Raji (cell line): ENCODE data around the gene NUTF2.

Experiments
- POLR2A ChIP-seq: IDR thresholded peaks from 2 replicates; pipeline ENCODE4 v1.6.1; 2011; ENCODE audit warnings: low read depth, low read length, control low read depth; ENCODE audit not compliant: insufficient read depth

NUTF2 gene

DNA sequence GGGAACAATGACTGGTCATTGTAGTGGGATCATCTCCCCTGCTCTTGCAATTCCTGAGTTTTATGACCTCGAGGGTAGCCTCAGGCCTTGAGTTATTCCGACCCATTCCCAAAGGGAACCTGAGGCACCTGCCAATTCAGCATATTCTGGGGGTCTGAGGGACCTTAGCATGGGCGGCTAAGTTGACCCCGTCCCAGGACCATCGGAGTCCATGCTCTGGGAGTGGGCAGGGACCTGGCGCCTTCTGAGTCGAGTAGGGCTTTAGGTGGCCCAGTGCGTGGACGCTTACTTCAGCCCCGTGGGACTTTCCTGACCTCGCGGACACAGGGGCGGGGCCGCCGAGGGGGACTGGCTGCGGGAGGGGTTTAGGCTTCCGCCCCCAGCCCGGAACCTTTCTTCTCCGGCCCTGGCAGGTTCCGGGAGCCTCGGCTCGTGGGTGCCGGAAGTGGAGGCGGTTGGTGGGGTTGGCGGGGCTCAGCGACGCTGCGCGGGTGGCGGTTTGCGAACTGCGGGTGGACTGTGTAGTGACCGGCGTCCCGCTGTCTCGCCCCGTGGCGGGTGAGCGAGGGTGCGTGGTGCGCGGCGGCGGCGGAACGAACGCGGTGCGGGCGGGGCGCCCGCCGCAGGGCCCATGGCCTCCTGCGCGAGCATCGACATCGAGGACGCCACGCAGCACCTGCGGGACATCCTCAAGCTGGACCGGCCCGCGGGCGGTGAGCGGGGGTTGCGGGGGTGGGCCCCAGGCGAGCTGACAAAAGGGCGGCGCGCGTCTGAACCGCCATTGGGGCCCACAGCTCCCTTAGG is 26.1 kb downstream of the NUTF2 start, which contains the start of gene EDC4:
EDC4 (plus strand) TSS at position 422 of the 804 bp plus-strand sequence; CDS start at position 632, 210 bp downstream.
- TF ChIP-seq POLR2A = peak; percentile 91

- TF ChIP-seq POLR2A = no peak
These were observed 27.0 kb downstream of the NUTF2 start for GRCh38 chr16:67873435-67874370.

- TF ChIP-seq POLR2A = no peak
These were observed 27.6 kb downstream of the NUTF2 start for GRCh38 chr16:67874372-67874771.

DNA sequence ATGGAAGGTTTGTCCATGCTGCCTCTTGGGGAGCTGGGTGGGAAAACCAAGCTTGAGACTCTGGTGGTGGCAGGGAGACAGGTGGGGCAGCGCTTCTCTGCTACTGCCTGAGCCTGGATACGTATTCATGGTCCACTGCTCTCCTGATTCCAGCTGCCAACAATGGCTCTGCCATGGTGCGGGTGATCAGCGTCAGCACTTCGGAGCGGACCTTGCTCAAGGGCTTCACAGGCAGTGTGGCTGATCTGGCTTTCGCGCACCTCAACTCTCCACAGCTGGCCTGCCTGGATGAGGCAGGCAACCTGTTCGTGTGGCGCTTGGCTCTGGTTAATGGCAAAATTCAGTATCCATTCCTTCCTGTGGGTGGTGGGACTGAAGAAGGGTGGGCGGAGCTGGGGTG is 30.3 kb downstream of the NUTF2 start:
- TF ChIP-seq POLR2A = no peak

DNA sequence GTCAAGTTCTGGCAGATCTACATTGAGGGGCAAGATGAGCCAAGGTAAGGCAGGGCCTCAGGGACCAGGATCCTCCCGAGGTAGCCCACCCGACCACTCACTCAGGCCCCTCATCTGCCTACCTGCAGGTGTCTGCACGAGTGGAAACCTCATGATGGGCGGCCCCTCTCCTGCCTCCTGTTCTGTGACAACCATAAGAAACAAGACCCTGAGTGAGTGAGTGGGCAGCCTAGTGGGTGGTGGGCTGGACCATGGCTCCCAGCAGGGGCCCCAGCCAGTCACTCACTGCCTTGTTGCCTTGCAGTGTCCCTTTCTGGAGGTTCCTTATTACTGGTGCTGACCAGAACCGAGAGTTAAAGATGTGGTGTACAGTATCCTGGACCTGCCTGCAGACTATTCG is 31.5 kb downstream of the NUTF2 start:
- TF ChIP-seq POLR2A = no peak

- TF ChIP-seq POLR2A = no peak
These were observed 32.1 kb downstream of the NUTF2 start for GRCh38 chr16:67878846-67879245.

GRCh38 chr16:67879462-67879861 is 32.7 kb downstream of the NUTF2 start:
- TF ChIP-seq POLR2A = no peak

DNA sequence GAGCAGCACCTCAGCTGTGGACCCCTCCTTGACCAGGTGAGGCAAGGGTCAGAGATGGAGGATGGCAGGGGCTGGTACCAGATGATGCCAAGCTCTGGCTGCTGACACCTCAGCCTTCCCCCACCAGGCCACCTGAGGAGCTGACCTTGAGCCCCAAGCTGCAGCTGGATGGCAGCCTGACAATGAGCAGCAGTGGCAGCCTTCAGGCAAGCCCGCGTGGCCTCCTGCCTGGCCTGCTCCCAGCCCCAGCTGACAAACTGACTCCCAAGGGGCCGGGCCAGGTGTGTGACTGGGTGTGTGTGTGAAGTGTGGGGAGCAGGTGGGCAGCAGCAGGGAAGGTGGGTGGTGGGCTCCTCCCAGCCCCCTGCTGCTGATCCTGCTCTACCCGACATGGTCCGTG is 33.2 kb downstream of the NUTF2 start:
- TF ChIP-seq POLR2A = no peak

DNA sequence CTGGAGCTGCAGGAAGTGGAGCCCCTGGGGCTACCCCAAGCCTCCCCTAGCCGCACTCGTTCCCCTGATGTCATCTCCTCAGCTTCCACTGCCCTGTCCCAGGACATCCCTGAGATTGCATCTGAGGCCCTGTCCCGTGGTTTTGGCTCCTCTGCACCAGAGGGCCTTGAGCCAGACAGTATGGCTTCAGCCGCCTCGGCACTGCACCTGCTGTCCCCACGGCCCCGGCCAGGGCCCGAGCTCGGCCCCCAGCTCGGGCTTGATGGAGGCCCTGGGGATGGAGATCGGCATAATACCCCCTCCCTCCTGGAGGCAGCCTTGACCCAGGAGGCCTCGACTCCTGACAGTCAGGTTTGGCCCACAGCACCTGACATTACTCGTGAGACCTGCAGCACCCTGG is 33.9 kb downstream of the NUTF2 start:
- TF ChIP-seq POLR2A = no peak

DNA sequence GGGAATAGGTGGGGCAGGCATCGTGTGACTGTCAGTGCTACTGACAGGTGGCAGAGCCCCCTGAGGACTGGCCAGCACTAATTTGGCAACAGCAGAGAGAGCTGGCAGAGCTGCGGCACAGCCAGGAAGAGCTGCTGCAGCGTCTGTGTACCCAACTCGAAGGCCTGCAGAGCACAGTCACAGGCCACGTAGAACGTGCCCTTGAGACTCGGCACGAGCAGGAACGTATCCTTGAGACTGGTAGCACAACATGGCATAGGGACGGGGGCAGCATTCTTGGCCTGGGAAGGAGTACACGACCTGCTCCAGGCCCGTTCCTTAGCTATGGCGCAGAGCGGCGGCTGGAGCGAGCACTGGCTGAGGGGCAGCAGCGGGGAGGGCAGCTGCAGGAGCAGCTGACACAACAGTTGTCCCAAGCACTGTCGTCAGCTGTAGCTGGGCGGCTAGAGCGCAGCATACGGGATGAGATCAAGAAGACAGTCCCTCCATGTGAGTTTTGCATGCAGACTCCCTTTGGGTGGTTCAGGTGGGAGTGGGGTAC is 35.0 kb downstream of the NUTF2 start:
- TF ChIP-seq POLR2A = no peak

GRCh38 chr16:67882374-67883145 is 35.8 kb downstream of the NUTF2 start:
- TF ChIP-seq POLR2A = no peak

DNA sequence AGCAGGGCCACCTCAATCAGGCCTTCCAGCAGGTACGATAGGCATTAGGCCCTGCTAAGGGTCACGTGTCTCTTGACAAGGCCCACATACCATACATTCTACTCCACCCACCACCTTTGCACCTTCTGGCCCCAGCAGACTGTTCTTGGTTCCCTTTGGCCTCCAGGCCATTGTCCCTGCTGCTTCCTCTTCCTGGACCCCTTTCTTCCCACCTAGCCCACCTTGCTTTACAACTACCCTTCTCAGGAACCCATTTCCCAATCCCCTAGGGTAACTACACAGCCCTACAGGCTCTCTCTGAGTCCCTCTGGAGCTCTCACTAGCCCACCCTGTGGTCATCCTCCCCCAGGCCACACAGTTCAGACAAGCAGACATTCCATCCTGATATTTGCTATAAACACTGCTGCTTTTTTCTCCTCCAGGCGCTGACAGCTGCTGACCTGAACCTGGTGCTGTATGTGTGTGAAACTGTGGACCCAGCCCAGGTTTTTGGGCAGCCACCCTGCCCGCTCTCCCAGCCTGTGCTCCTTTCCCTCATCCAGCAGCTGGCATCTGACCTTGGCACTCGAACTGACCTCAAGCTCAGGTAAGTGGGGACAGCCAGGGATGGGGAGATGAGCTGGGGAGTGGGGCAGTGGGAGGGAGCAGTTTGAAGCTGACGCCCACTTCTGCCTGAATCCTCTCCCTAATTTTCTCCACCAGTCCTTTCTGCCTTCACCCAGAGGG is 36.6 kb downstream of the NUTF2 start:
- TF ChIP-seq POLR2A = no peak

- no peak for TF ChIP-seq POLR2A
These were observed 37.1 kb downstream of the NUTF2 start for GRCh38 chr16:67883872-67884261.

GRCh38 chr16:67884684-67885083 is 38.0 kb downstream of the NUTF2 start, which contains the start of gene NRN1L:
Gene NRN1L, plus strand, starts transcription at chr16:67884885. Its CDS starts 19 bp downstream, at chr16:67884904.
- no peak for TF ChIP-seq POLR2A
